GM12801 (cell line): ENCODE data around the gene AFAP1L1.

ENCODE experiments used
- CTCF ChIP-seq: IDR thresholded peaks from one replicate; pipeline ENCODE4 v1.5.1; 2011; ENCODE audit warnings: control low read depth; ENCODE audit not compliant: insufficient read length; ENCODE audit errors: extremely low read depth

The AFAP1L1 gene

GRCh38 chr5:149320791-149321330 lies 49.2 kb downstream of the AFAP1L1 start:
- TF ChIP-seq CTCF: no peak

- no peak for TF ChIP-seq CTCF
Measured at GRCh38 chr5:149322518-149322917, 50.9 kb downstream of the AFAP1L1 start.

GRCh38 chr5:149323210-149323609 lies 51.6 kb downstream of the AFAP1L1 start:
- TF ChIP-seq CTCF: no peak

GRCh38 chr5:149323621-149324205 lies 52.1 kb downstream of the AFAP1L1 start:
- no peak for TF ChIP-seq CTCF

- TF ChIP-seq CTCF: no peak
Measured at GRCh38 chr5:149324641-149325040, 53.0 kb downstream of the AFAP1L1 start.

- no peak for TF ChIP-seq CTCF
Measured at GRCh38 chr5:149325166-149325735, 53.6 kb downstream of the AFAP1L1 start.

- no peak for TF ChIP-seq CTCF
Measured at GRCh38 chr5:149325894-149326293, 54.2 kb downstream of the AFAP1L1 start.
